Progenitor cell of endocrine pancreas (in vitro differentiated cells): ENCODE results near the gene GRIK1. TPM values are rescaled to one million over a fixed set of nuclear protein-coding genes. Genes with fewer than 3 reads are reported as not detected.

Experiments
- DNase-seq: peaks from one replicate; pipeline ENCODE4 v3.0.0; 2021; ENCODE audit warnings: low spot score; ENCODE audit not compliant: unreplicated experiment
- H3K27ac Mint-ChIP-seq: 2 replicates; pipeline ENCODE4 v1.8.0; 2021; ENCODE audit warnings: mild to moderate bottlenecking, moderate library complexity, mixed read lengths
- H3K27me3 Mint-ChIP-seq: 2 replicates; pipeline ENCODE4 v1.8.0; 2021; ENCODE audit warnings: mixed read lengths
- H3K36me3 Mint-ChIP-seq: 2 replicates; pipeline ENCODE4 v1.8.0; 2022; ENCODE audit warnings: mixed read lengths; ENCODE audit not compliant: insufficient read depth
- H3K4me1 Mint-ChIP-seq: 2 replicates; pipeline ENCODE4 v1.8.0; 2021; ENCODE audit warnings: low read depth, mixed read lengths
- H3K4me3 Mint-ChIP-seq: 2 replicates; pipeline ENCODE4 v1.8.0; 2021; ENCODE audit warnings: low read depth, mild to moderate bottlenecking, moderate library complexity, mixed read lengths
- H3K9me3 Mint-ChIP-seq: 2 replicates; pipeline ENCODE4 v1.8.0; 2021; ENCODE audit warnings: low read depth, mixed read lengths
- CTCF ChIP-seq: fragments of 200-600 bp; sonication (generic); IDR thresholded peaks from one replicate; pipeline ENCODE4 v1.5.0; 2021; ENCODE audit warnings: antibody characterized with exemption, mild to moderate bottlenecking; ENCODE audit not compliant: unreplicated experiment
- total RNA-seq: library from RNA; stranded (reverse); gene quantifications from 2 replicates; pipeline ENCODE4 v1.2.1, GENCODE V29; 2021

Gene GRIK1
- total RNA-seq, 1 donor from 2014 or later: 0.26 TPM

GRCh38 chr21:29487154-29487553 lies 452.6 kb downstream of the GRIK1 start:
- no peak for DNase-seq
- H3K4me3 Mint-ChIP-seq: no peak overlapping the region
- H3K27ac Mint-ChIP-seq: peak overlapping the region; percentile 70

More at GRCh38 chr21:29487154-29487553, 452.6 kb downstream of the GRIK1 start:
- no peak for TF ChIP-seq CTCF
- peaks cover 13% of the 10 kb centered on the region for H3K4me1 Mint-ChIP-seq
- H3K27me3 Mint-ChIP-seq: no peaks in the 10 kb centered on the region
- peaks cover 5% of the 10 kb centered on the region for H3K36me3 Mint-ChIP-seq
- H3K9me3 Mint-ChIP-seq: peaks cover 13% of the 10 kb centered on the region

Other genes starting within 250 kb of the GRIK1 start
- gene CLDN17, start 226.8 kb upstream of the GRIK1 start, total RNA-seq: not detected in 2 replicates